ENCODE measurements around the gene ARID4B.

GRCh38 chr1:235169986-235170385, 158.0 kb downstream of the ARID4B start:
- TF ChIP-seq, protein P1, sequence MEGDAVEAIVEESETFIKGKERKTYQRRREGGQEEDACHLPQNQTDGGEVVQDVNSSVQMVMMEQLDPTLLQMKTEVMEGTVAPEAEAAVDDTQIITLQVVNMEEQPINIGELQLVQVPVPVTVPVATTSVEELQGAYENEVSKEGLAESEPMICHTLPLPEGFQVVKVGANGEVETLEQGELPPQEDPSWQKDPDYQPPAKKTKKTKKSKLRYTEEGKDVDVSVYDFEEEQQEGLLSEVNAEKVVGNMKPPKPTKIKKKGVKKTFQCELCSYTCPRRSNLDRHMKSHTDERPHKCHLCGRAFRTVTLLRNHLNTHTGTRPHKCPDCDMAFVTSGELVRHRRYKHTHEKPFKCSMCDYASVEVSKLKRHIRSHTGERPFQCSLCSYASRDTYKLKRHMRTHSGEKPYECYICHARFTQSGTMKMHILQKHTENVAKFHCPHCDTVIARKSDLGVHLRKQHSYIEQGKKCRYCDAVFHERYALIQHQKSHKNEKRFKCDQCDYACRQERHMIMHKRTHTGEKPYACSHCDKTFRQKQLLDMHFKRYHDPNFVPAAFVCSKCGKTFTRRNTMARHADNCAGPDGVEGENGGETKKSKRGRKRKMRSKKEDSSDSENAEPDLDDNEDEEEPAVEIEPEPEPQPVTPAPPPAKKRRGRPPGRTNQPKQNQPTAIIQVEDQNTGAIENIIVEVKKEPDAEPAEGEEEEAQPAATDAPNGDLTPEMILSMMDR (IDR thresholded peaks at IDR 0.05): no peak
- no peak for TF ChIP-seq POLR2A (IDR thresholded peaks at IDR 0.05)

All from lower leg skin (tissue), 3 donors.